ENCODE results near the gene SVEP1. TPM values are rescaled to one million over a fixed set of nuclear protein-coding genes. Genes with fewer than 3 reads are reported as not detected.

SVEP1 gene
- total RNA-seq, 1 experiment from 2014 or later = 0.04 TPM

- H3K4me1 ChIP-seq (ENCODE audit: insufficient read depth, low read length) = no peaks in the 10 kb centered on the region
- H3K4me2 ChIP-seq (ENCODE audit: low read length) = no peak overlapping the region
- no peaks in the 10 kb centered on the region for H3K36me3 ChIP-seq (ENCODE audit: low read depth, low read length)
- H3K9me3 ChIP-seq (ENCODE audit: low read length) = no peaks in the 10 kb centered on the region
- DNase-seq (peak; percentile 26), ATAC-seq (peak; percentile 40)
- CTCF ChIA-PET = no interaction called here
- BruUV-seq (replicated peaks) = no TSS peak
- H3K79me2 ChIP-seq (ENCODE audit: low read length) = no peaks in the 10 kb centered on the region
- H3K9me2 ChIP-seq (replicated peaks; ENCODE audit: low read length) = no peaks in the 10 kb centered on the region
- H4K20me1 ChIP-seq (ENCODE audit: low read length) = no peaks in the 10 kb centered on the region
- no peaks in the 10 kb centered on the region for H3F3A ChIP-seq (ENCODE audit: low read length, unreplicated experiment)
- no peaks in the 10 kb centered on the region for H3K27me3 ChIP-seq (ENCODE audit: low read length)
- H3K4me3 ChIP-seq (ENCODE audit: low read length) = no peak overlapping the region
- no peak overlapping the region for H2AFZ ChIP-seq (ENCODE audit: low read length)
- POLR2A ChIA-PET (ENCODE audit: unreplicated experiment) = no interaction called here
- H3K27ac ChIP-seq (ENCODE audit: low read length) = no peak overlapping the region
- intact Hi-C loops (cut with micrococcal nuclease) = no loop called here
- H3K9ac ChIP-seq (ENCODE audit: low read length) = no peak overlapping the region
- TF ChIP-seq CTCF (conservative IDR thresholded peaks at IDR 0.05; ENCODE audit: low read depth, low read length) = no peak
- TF ChIP-seq EZH2 (IDR thresholded peaks at IDR 0.05; ENCODE audit: low read length, unreplicated experiment) = no peak
- TF ChIP-seq EZH2phosphoT487 (IDR thresholded peaks at IDR 0.05; ENCODE audit: borderline replicate concordance, low read length) = no peak
Observed at GRCh38 chr9:110332766-110333165, 246.8 kb downstream of the SVEP1 start.

DNA sequence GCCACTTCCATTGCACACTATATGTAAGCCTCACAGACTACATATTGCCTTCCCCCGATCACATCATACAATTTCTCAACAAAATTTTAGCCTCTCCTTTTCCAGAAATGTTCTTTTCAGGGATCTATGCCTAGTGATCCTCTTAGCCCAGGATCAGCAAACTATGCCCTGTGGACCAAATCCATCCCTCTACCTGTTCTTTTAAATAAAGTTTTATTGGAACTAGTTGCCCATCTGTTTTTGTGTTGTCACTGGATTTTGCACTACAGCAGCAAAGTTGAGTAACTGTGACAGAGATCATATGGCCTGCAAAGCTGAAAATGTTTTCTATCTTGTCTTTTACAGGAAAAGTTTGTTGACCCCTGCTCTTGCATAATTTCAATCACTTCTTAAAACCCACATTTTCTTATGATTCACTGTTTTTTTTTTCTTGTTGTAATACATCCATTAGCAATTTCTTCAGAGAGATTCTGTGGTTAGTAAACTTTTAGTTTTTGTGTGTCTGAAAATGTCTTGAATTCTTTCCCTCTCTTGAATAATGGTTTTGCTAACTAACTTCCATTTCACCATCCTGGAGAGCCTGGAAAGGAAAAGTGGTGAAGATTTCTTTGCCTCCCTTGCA, 248.9 kb downstream of the SVEP1 start:
- no peak overlapping the region for H2AFZ ChIP-seq (ENCODE audit: low read length)
- H3K79me2 ChIP-seq (ENCODE audit: low read length) = no peaks in the 10 kb centered on the region
- no peak for DNase-seq
- H3K36me3 ChIP-seq (ENCODE audit: low read depth, low read length) = no peaks in the 10 kb centered on the region
- no peak overlapping the region for H3K9ac ChIP-seq (ENCODE audit: low read length)
- H3K9me3 ChIP-seq (ENCODE audit: low read length) = no peaks in the 10 kb centered on the region
- BruUV-seq (replicated peaks) = no TSS peak
- no peaks in the 10 kb centered on the region for H3K9me2 ChIP-seq (replicated peaks; ENCODE audit: low read length)
- intact Hi-C loops (cut with micrococcal nuclease) = no loop called here
- no peaks in the 10 kb centered on the region for H3K4me1 ChIP-seq (ENCODE audit: insufficient read depth, low read length)
- H3K4me3 ChIP-seq (ENCODE audit: low read length) = no peak overlapping the region
- H3F3A ChIP-seq (ENCODE audit: low read length, unreplicated experiment) = no peaks in the 10 kb centered on the region
- ChIA-PET POLR2A (ENCODE audit: unreplicated experiment) (no interaction called here), CTCF (no interaction called here)
- no peak overlapping the region for H3K27ac ChIP-seq (ENCODE audit: low read length)
- no peaks in the 10 kb centered on the region for H3K27me3 ChIP-seq (ENCODE audit: low read length)
- no peaks in the 10 kb centered on the region for H4K20me1 ChIP-seq (ENCODE audit: low read length)
- no peak for ATAC-seq
- TF ChIP-seq EZH2 (IDR thresholded peaks at IDR 0.05; ENCODE audit: low read length, unreplicated experiment) = no peak
- no peak overlapping the region for H3K4me2 ChIP-seq (ENCODE audit: low read length)

DNA sequence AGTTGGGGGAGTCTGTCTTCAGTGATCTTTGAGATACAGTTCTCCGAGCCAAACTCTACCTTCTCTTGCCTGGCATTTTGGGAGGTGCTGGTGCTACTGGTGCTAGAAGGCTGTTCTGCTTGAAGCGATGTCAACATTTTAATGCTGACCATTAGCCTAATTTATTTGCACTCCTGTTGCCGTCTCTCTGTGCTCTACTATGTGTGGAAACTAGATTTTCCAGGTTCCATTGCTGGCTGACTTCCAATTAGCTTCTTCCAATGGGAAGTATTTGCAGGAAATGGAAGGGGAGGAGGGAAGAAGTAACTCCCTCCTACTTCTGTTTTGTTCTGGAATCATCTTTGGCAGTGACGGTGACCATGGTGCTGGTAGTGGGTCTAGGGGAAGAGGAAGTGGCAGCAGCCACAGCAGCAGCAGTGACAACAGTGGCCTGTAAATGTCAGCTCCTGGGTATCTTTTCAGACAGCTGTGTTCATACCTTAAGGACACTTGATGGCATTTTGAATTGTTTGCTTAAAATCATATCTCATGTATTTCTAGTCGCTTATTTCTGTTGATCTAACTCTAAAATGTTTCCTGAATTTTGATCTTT, 249.8 kb downstream of the SVEP1 start:
- H3K4me1 ChIP-seq (ENCODE audit: insufficient read depth, low read length) = no peaks in the 10 kb centered on the region
- H3K79me2 ChIP-seq (ENCODE audit: low read length) = no peaks in the 10 kb centered on the region
- BruUV-seq (replicated peaks) = no TSS peak
- intact Hi-C loops (cut with micrococcal nuclease) = no loop called here
- no peaks in the 10 kb centered on the region for H3K27me3 ChIP-seq (ENCODE audit: low read length)
- ChIA-PET POLR2A (ENCODE audit: unreplicated experiment) (no interaction called here), CTCF (no interaction called here)
- no peaks in the 10 kb centered on the region for H3F3A ChIP-seq (ENCODE audit: low read length, unreplicated experiment)
- TF ChIP-seq EZH2 (IDR thresholded peaks at IDR 0.05; ENCODE audit: low read length, unreplicated experiment) (no peak), CTCF (conservative IDR thresholded peaks at IDR 0.05; ENCODE audit: low read depth, low read length) (no peak), EZH2phosphoT487 (IDR thresholded peaks at IDR 0.05; ENCODE audit: borderline replicate concordance, low read length) (no peak)
- H4K20me1 ChIP-seq (ENCODE audit: low read length) = no peaks in the 10 kb centered on the region
- no peak overlapping the region for H3K4me3 ChIP-seq (ENCODE audit: low read length)
- H3K9me2 ChIP-seq (replicated peaks; ENCODE audit: low read length) = no peaks in the 10 kb centered on the region
- no peak overlapping the region for H3K27ac ChIP-seq (ENCODE audit: low read length)
- no peak overlapping the region for H3K9ac ChIP-seq (ENCODE audit: low read length)
- no peak overlapping the region for H3K4me2 ChIP-seq (ENCODE audit: low read length)
- peak; percentile 10 for DNase-seq
- no peaks in the 10 kb centered on the region for H3K9me3 ChIP-seq (ENCODE audit: low read length)
- ATAC-seq = no peak
- H3K36me3 ChIP-seq (ENCODE audit: low read depth, low read length) = no peaks in the 10 kb centered on the region
- H2AFZ ChIP-seq (ENCODE audit: low read length) = no peak overlapping the region
